Stimulated activated CD8-positive, alpha-beta memory T cell treated with anti-CD3 and anti-CD28 coated beads, Interleukin-2, amount 100 ng/mL, for 48 hours (primary cell): ENCODE results near the gene MRPS35.

Source experiments
- DNase-seq, 2 donors: peaks; one replicate each; pipeline ENCODE4 v3.0.0-alpha.2; 2020; ENCODE audit warnings: low read depth in 2 of 2

Gene MRPS35

GRCh38 chr12:27772328-27773049 is 61.9 kb downstream of the MRPS35 start:
- DNase-seq = no peak

- no peak for DNase-seq
Observed at GRCh38 chr12:27777141-27777540, 66.5 kb downstream of the MRPS35 start.

GRCh38 chr12:27778206-27778605 is 67.6 kb downstream of the MRPS35 start:
- DNase-seq = no peak

GRCh38 chr12:27779416-27779919 is 68.8 kb downstream of the MRPS35 start:
- peak in 1 of 2 donors; percentile 4 for DNase-seq

DNA sequence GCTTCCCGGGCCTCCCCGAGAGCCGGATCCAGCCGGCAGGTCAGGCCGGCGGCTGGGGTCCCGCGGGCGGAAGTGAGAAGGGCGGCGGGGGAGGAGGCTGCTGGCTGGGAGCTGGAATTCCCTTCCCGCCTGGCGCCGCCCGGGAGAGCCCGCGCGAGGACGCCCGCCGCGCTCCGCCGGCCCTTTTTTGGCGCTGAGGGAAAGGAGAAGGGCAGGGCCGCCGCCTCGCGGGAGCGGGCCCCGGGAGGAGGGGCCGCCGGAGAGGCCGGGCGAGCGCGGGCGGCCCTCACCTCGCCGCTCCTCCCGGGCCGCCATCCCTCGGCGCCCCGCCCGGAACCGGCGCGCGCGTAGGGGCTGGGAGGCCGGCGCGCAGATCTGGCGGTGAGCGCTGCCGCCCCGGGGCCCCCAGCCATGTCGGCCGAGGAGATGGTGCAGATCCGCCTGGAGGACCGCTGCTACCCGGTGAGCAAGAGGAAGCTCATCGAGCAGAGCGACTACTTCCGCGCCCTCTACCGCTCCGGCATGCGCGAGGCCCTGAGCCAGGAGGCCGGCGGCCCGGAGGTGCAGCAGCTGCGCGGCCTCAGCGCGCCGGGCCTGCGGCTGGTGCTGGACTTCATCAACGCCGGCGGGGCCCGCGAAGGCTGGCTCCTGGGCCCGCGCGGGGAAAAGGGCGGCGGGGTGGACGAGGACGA is 69.4 kb downstream of the MRPS35 start, which contains the start of the genes KLHL42 and MANSC4:
TSS of gene KLHL42 (plus strand) at position 314 of the 692 bp plus-strand sequence. CDS start at position 412, 98 bp downstream.
TSS of gene MANSC4 (minus strand) at position 317 of the 692 bp plus-strand sequence. CDS start 8,960 bp downstream, outside the sequence.
- peak; percentile 39 to 50 for DNase-seq

- peak in 1 of 2 donors; percentile 4 for DNase-seq
Observed at GRCh38 chr12:27780612-27781408, 70.2 kb downstream of the MRPS35 start.

DNA sequence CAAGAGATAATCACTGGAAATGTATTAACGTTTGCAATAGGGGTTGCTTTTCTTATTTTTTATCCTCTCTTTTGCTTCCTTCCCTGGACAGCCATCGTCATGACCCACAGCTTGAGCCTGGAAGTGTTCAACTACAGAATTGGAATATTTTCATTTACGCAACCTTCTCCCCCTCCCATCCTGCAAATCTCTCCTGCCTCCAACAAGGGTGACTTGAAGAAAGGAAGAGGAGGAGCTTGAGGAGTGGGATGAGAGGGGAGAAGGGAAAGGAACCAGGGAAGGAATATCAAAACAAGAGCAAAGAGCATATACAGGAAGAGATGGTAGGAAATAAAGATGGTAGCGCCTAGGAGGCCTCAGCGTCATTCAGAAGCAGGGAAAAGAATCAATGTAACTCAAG is 71.0 kb downstream of the MRPS35 start:
- no peak for DNase-seq

GRCh38 chr12:27782481-27782880 is 71.8 kb downstream of the MRPS35 start:
- DNase-seq = no peak

GRCh38 chr12:27785882-27786570 is 75.4 kb downstream of the MRPS35 start:
- no peak for DNase-seq

GRCh38 chr12:27787559-27787958 is 76.9 kb downstream of the MRPS35 start:
- no peak for DNase-seq

DNA sequence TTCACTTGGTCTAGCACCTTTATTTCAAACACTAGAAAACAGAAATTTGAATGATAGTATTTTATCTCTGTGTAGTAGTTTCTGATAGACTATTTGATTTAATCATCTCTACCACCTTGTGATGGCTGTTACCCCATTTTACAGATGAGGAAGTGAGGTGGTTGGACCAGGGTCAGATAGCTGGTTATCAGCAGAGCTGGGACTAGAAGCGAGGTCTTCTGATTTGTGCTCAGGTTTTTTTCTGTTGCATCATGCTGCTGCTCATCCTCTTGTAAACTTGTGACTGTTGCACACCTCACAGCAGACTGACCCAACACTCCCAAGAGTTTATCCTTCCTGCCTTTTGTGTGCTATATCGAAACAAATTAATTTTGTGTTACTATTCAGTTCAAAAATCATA is 79.5 kb downstream of the MRPS35 start:
- no peak for DNase-seq

GRCh38 chr12:27794818-27795584 is 84.4 kb downstream of the MRPS35 start:
- DNase-seq = no peak

- DNase-seq = no peak
Observed at GRCh38 chr12:27796128-27796527, 85.5 kb downstream of the MRPS35 start.

DNA sequence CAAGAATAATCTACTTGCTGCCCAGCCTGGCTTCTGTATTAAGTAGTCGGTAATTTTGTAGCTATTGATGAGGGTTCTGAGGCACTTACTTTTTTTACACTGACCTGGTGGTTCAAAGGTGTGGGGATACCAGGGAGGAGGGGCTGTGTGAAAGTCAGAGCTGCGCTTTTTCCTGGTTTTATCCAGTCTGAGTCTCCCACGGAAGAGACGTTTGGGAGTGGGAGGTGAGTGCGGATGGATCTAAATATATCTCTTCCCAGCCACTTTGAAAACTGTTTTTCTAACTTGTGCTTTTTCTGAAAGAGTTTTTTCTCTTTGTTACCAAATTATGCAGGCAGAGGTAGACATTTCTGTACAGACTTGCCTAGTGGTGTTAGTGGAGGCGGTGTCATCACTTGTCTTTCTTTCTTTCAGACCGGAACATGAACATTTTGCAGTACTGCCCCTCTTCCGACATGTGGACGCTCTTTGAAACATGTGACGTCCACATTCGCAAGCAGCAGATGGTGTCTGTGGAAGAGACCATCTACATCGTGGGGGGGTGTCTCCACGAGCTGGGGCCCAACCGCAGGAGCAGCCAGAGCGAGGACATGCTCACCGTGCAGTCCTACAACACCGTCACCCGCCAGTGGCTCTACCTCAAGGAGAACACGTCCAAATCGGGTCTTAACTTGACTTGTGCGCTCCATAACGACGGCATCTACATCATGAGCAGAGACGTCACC is 86.8 kb downstream of the MRPS35 start:
- no peak for DNase-seq

DNA sequence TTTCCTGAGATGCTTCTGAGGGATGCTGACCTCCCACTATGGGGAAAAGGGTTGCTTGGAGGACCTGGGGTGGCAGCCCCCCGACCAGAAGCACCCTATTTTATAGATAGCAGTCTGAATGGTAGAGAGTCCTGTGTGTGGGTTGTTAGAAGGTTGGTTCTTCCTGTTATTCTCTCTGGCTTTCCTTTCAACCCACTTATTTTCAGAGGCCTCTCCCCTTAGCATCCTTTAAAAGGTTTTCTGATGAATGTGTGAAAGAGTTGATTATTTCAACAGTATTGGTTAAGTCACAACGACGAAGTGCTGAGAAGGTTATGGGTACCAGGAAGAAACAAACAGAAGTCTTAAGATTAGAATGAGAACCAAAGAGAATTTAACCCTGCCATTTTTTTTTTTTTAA is 90.2 kb downstream of the MRPS35 start:
- no peak for DNase-seq

DNA sequence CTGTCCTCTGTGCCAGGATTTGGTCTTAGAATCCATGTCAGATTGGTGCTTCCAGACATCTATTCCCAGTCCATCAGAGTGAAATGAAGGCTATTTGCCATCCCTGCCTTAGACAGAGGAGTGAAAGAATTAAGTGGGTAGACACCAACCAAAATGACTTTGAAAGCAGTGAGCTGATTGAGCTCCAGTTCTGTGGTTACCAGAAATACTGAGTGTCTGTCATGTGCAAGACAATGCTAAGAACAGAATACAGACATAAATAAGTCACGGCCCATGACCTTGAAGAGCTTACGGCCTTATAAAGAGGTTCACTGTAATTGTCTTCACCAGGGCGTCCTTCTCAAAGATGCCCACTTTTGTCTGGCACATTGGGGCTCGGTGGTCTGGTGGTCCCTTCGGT is 91.0 kb downstream of the MRPS35 start:
- no peak for DNase-seq

GRCh38 chr12:27802511-27802910 is 91.9 kb downstream of the MRPS35 start:
- no peak for DNase-seq

GRCh38 chr12:27802936-27803335 is 92.3 kb downstream of the MRPS35 start:
- no peak for DNase-seq

DNA sequence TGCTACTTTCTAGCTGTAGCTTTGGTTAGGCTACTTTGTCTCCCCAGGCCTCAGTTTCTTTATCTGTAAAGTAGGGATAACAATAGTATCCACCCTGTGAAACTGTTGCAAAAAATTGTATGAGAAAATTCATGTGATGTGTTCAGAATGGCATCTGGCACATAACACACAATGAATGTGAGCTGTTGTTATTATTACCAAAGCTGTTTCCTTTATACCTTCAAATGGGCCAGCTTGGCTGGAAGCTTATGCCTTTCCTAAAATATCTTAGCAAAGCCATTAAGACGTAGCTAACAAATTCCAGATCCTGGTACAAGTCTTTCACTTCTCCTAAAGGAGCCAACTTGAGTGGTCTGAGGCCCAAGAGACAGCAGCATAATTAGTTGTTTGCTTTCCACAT is 94.6 kb downstream of the MRPS35 start:
- no peak for DNase-seq
